H9 (cell line): ENCODE measurements around the gene DLEC1. TPM values are rescaled to one million over a fixed set of nuclear protein-coding genes. Genes with fewer than 3 reads are reported as not detected.

Source experiments
- DNase-seq: peaks from one replicate; pipeline ENCODE4 v3.0.0-alpha.2; 2017
- H2AFZ ChIP-seq: one replicate; pipeline ENCODE4 v1.6.1; 2013; ENCODE audit warnings: mild to moderate bottlenecking, low read length, control low read depth, moderate library complexity
- H2AK5ac ChIP-seq: 2 replicates; pipeline ENCODE4 v1.6.1; 2013; ENCODE audit warnings: low read length, control low read depth, mixed read lengths; ENCODE audit not compliant: insufficient read length
- H2BK120ac ChIP-seq: one replicate; pipeline ENCODE4 v1.6.1; 2013; ENCODE audit warnings: low read depth, mild to moderate bottlenecking, low read length, control low read depth, inconsistent platforms; ENCODE audit not compliant: poor library complexity, severe bottlenecking
- H2BK12ac ChIP-seq: 2 replicates; pipeline ENCODE4 v1.6.1; 2013; ENCODE audit warnings: low read length, control low read depth, mixed read lengths, low read depth; ENCODE audit not compliant: insufficient read length
- H2BK15ac ChIP-seq: 2 replicates; pipeline ENCODE4 v1.6.1; 2013; ENCODE audit warnings: low read depth, low read length, control low read depth
- H2BK20ac ChIP-seq: one replicate; pipeline ENCODE4 v1.6.1; 2013; ENCODE audit warnings: low read depth, mild to moderate bottlenecking, low read length, control low read depth, inconsistent platforms; ENCODE audit not compliant: poor library complexity, severe bottlenecking
- H2BK5ac ChIP-seq: 2 replicates; pipeline ENCODE4 v1.6.1; 2013; ENCODE audit warnings: low read length, control low read depth, mixed read lengths; ENCODE audit not compliant: insufficient read length
- H3K14ac ChIP-seq: 2 replicates; pipeline ENCODE4 v1.6.1; 2013; ENCODE audit warnings: low read length, control low read depth; ENCODE audit not compliant: insufficient read depth
- H3K18ac ChIP-seq: 2 replicates; pipeline ENCODE4 v1.6.1; 2013; ENCODE audit warnings: low read depth, mild to moderate bottlenecking, mixed read lengths, low read length, control low read depth; ENCODE audit not compliant: insufficient read length
- H3K23ac ChIP-seq: 2 replicates; pipeline ENCODE4 v1.6.1; 2013; ENCODE audit warnings: low read length, control low read depth, mixed read lengths, low read depth; ENCODE audit not compliant: insufficient read length
- H3K23me2 ChIP-seq: 2 replicates; pipeline ENCODE4 v1.6.1; 2013; ENCODE audit warnings: low read depth, mild to moderate bottlenecking, mixed read lengths, low read length, control low read depth; ENCODE audit not compliant: insufficient read length, poor library complexity, severe bottlenecking
- H3K27ac ChIP-seq: 2 replicates; pipeline ENCODE4 v1.5.1; 2013; ENCODE audit warnings: low read length, control low read depth, mixed read lengths, low read depth; ENCODE audit not compliant: insufficient read length
- H3K27me3 ChIP-seq: 2 replicates; pipeline ENCODE4 v1.6.1; 2013; ENCODE audit warnings: low read length, control low read depth, inconsistent platforms; ENCODE audit not compliant: insufficient read depth
- H3K4ac ChIP-seq: 2 replicates; pipeline ENCODE4 v1.6.1; 2013; ENCODE audit warnings: low read depth, mild to moderate bottlenecking, control low read depth, inconsistent platforms, low read length, moderate library complexity
- H3K4me1 ChIP-seq: 2 replicates; pipeline ENCODE4 v1.6.1; 2013; ENCODE audit warnings: low read length, control low read depth, inconsistent platforms; ENCODE audit not compliant: insufficient read depth
- H3K4me2 ChIP-seq: 2 replicates; pipeline ENCODE4 v1.6.1; 2013; ENCODE audit warnings: low read length, control low read depth, mixed read lengths; ENCODE audit not compliant: insufficient read length, insufficient read depth
- H3K56ac ChIP-seq: 2 replicates; pipeline ENCODE4 v1.6.1; 2013; ENCODE audit warnings: low read depth, mild to moderate bottlenecking, mixed read lengths, low read length, control low read depth; ENCODE audit not compliant: insufficient read length
- H3K79me1 ChIP-seq: 2 replicates; pipeline ENCODE4 v1.6.1; 2013; ENCODE audit warnings: low read depth, mild to moderate bottlenecking, moderate library complexity, low read length, control low read depth, inconsistent platforms; ENCODE audit not compliant: insufficient read depth, poor library complexity, severe bottlenecking
- H3K79me2 ChIP-seq: 2 replicates; pipeline ENCODE4 v1.6.1; 2013; ENCODE audit warnings: low read length, control low read depth, inconsistent platforms; ENCODE audit not compliant: insufficient read depth
- H3K9ac ChIP-seq: 2 replicates; pipeline ENCODE4 v1.6.1; 2013; ENCODE audit warnings: low read length, control low read depth, mixed read lengths; ENCODE audit not compliant: insufficient read length; ENCODE audit errors: extremely low read depth
- H3K9me3 ChIP-seq: one replicate; pipeline ENCODE4 v1.6.1; 2013; ENCODE audit warnings: low read depth, low read length, inconsistent platforms; ENCODE audit not compliant: control insufficient read depth
- H3T11ph ChIP-seq: one replicate; pipeline ENCODE4 v1.6.1; 2013; ENCODE audit warnings: mild to moderate bottlenecking, low read length, control low read depth, inconsistent platforms
- H4K20me1 ChIP-seq: one replicate; pipeline ENCODE4 v1.6.1; 2013; ENCODE audit not compliant: control insufficient read depth, insufficient read length, insufficient read depth
- H4K5ac ChIP-seq: 2 replicates; pipeline ENCODE4 v1.6.1; 2013; ENCODE audit warnings: low read depth, mild to moderate bottlenecking, mixed read lengths, low read length, control low read depth; ENCODE audit not compliant: insufficient read length
- H4K8ac ChIP-seq: replicated peaks from 2 replicates; pipeline ENCODE4 v1.6.1; 2013; ENCODE audit warnings: low read length, control low read depth, mixed read lengths, low read depth; ENCODE audit not compliant: insufficient read length
- H4K91ac ChIP-seq: 2 replicates; pipeline ENCODE4 v1.6.1; 2013; ENCODE audit warnings: low read depth, mild to moderate bottlenecking, moderate library complexity, mixed read lengths, low read length, control low read depth; ENCODE audit not compliant: insufficient read length
- H3K27ac Mint-ChIP-seq, 3 experiments: 2 replicates in 2 of 3; 3 replicates in 1 of 3; pipeline ENCODE4 v1.8.0; 2020 to 2021; ENCODE audit warnings: mixed read lengths in 3 of 3, mild to moderate bottlenecking in 1 of 3, moderate library complexity in 1 of 3
- H3K27me3 Mint-ChIP-seq: 2 replicates; pipeline ENCODE4 v1.8.0; 2021; ENCODE audit warnings: low read depth, mild to moderate bottlenecking, moderate library complexity, mixed read lengths
- H3K36me3 Mint-ChIP-seq, 3 experiments: 2 replicates in 2 of 3; 3 replicates in 1 of 3; pipeline ENCODE4 v1.8.0; 2020 to 2021; ENCODE audit warnings: low read depth in 3 of 3, mixed read lengths in 3 of 3; ENCODE audit not compliant: insufficient read depth in 1 of 3
- H3K4me1 Mint-ChIP-seq, 2 experiments: 2 replicates each; pipeline ENCODE4 v1.8.0; 2020; ENCODE audit warnings: mixed read lengths in 2 of 2
- H3K4me3 Mint-ChIP-seq, 2 experiments: 2 replicates in 1 of 2; 3 replicates in 1 of 2; pipeline ENCODE4 v1.8.0; 2020 to 2021; ENCODE audit warnings: mild to moderate bottlenecking in 2 of 2, mixed read lengths in 2 of 2, moderate library complexity in 1 of 2
- H3K9me3 Mint-ChIP-seq, 2 experiments: 2 replicates in 1 of 2; 3 replicates in 1 of 2; pipeline ENCODE4 v1.8.0; 2020; ENCODE audit warnings: mild to moderate bottlenecking in 2 of 2, mixed read lengths in 2 of 2, moderate library complexity in 1 of 2
- WGBS: extraction: QIAGEN DNeasy Blood & Tissue Kit; methylation state at CpG from one replicate; pipeline ENCODE4 v1.1.7; 2013; ENCODE audit warnings: missing lambda C conversion rate, low lambda C conversion rate, mixed read lengths; ENCODE audit not compliant: insufficient read length; ENCODE audit errors: extremely low coverage; 5-methylcytosine and 5-hydroxymethylcytosine counted together
- total RNA-seq: library from RNA; stranded (reverse); gene quantifications from 2 replicates; pipeline ENCODE4 v1.2.1, GENCODE V29; 2021
- TF ChIP-seq, protein P1 (sequence below): fragments of 200-600 bp; sonication (generic); conservative IDR thresholded peaks from 3 replicates; pipeline ENCODE4 v1.8.0; 2021; ENCODE audit warnings: antibody characterized with exemption, mild to moderate bottlenecking

Gene DLEC1
- total RNA-seq, 1 experiment from 2014 or later, result 2.1 TPM

- peaks cover 13 to 18% (median 18%) of the 10 kb centered on the region in 3 experiments for H3K36me3 Mint-ChIP-seq
- no CpG with 5 or more reads among the region's 13 CpGs for WGBS
- H4K91ac ChIP-seq, result no peak overlapping the region
- no peak overlapping the region for H3K4ac ChIP-seq
- H3K79me1 ChIP-seq, result no peaks in the 10 kb centered on the region
- H3K27me3 Mint-ChIP-seq, result peaks cover 7% of the 10 kb centered on the region
- no peaks in the 10 kb centered on the region for H3K23me2 ChIP-seq
- H3K4me1 ChIP-seq, result no peaks in the 10 kb centered on the region
- no peak overlapping the region for H2BK15ac ChIP-seq
- no peak overlapping the region for H3K23ac ChIP-seq
- H2BK12ac ChIP-seq, result no peak overlapping the region
- no peak overlapping the region for H2BK5ac ChIP-seq
- peak overlapping the region in 1 of 3 experiments; percentile 1; a peak in 1 of 7 replicates for H3K27ac Mint-ChIP-seq
- H3K27me3 ChIP-seq, result no peaks in the 10 kb centered on the region; the same call in 1 of the 2 replicates
- peaks cover 6% of the 10 kb centered on the region for H3K9me3 ChIP-seq
- H2BK120ac ChIP-seq, result no peak overlapping the region
- TF ChIP-seq, protein P1, sequence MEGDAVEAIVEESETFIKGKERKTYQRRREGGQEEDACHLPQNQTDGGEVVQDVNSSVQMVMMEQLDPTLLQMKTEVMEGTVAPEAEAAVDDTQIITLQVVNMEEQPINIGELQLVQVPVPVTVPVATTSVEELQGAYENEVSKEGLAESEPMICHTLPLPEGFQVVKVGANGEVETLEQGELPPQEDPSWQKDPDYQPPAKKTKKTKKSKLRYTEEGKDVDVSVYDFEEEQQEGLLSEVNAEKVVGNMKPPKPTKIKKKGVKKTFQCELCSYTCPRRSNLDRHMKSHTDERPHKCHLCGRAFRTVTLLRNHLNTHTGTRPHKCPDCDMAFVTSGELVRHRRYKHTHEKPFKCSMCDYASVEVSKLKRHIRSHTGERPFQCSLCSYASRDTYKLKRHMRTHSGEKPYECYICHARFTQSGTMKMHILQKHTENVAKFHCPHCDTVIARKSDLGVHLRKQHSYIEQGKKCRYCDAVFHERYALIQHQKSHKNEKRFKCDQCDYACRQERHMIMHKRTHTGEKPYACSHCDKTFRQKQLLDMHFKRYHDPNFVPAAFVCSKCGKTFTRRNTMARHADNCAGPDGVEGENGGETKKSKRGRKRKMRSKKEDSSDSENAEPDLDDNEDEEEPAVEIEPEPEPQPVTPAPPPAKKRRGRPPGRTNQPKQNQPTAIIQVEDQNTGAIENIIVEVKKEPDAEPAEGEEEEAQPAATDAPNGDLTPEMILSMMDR, result no peak
- H3K4me1 Mint-ChIP-seq, result peaks cover 9 to 12% of the 10 kb centered on the region in 2 experiments
- no peak for DNase-seq
- no peak overlapping the region for H2BK20ac ChIP-seq
- no peak overlapping the region for H3K27ac ChIP-seq
- H3K56ac ChIP-seq, result no peak overlapping the region
- H4K8ac ChIP-seq, result no peak overlapping the region
- H3K79me2 ChIP-seq, result no peaks in the 10 kb centered on the region
- H3K14ac ChIP-seq, result no peak overlapping the region
- no peak overlapping the region for H3K18ac ChIP-seq
- H3K9ac ChIP-seq, result no peak overlapping the region
- no peak overlapping the region for H2AFZ ChIP-seq
- no peak overlapping the region for H3T11ph ChIP-seq
- no peak overlapping the region for H2AK5ac ChIP-seq
- no peak overlapping the region; a peak in 1 of 5 replicates for H3K4me3 Mint-ChIP-seq
- H4K5ac ChIP-seq, result no peak overlapping the region
- H3K9me3 Mint-ChIP-seq, result peaks cover 31 to 35% of the 10 kb centered on the region in 2 experiments
- no peaks in the 10 kb centered on the region for H4K20me1 ChIP-seq
- H3K4me2 ChIP-seq, result no peak overlapping the region
Measured at GRCh38 chr3:38083871-38084333, 44.9 kb downstream of the DLEC1 start.
